Activated T-helper 1 cell treated with anti-CD3 and anti-CD28 coated beads, Interleukin-12 subunit alpha, Interleukin-12 subunit beta, Interleukin-2, Interleukin-4 antibody, amounts not matched to agents 30 ng/mL and 10 ng/mL and 1 ng/mL, durations not matched to agents 14 hours and 24 hours and 36 hours (primary cell): Measurements from ENCODE around the gene MEIS1. TPM values are rescaled to one million over a fixed set of nuclear protein-coding genes. Genes with fewer than 3 reads are reported as not detected.

Source experiments
- DNase-seq: peaks from one replicate; pipeline ENCODE4 v3.0.0; 2021; ENCODE audit warnings: low spot score
- H3K27ac Mint-ChIP-seq: one replicate; pipeline ENCODE4 v1.8.0; 2021; ENCODE audit warnings: mild to moderate bottlenecking, mixed read lengths
- H3K27me3 Mint-ChIP-seq: one replicate; pipeline ENCODE4 v1.8.0; 2022; ENCODE audit warnings: mild to moderate bottlenecking, moderate library complexity, mixed read lengths; ENCODE audit not compliant: insufficient read depth
- H3K36me3 Mint-ChIP-seq: one replicate; pipeline ENCODE4 v1.8.0; 2021; ENCODE audit warnings: low read depth, mixed read lengths
- H3K4me1 Mint-ChIP-seq: one replicate; pipeline ENCODE4 v1.8.0; 2021; ENCODE audit warnings: low read depth, mixed read lengths
- H3K4me3 Mint-ChIP-seq: one replicate; pipeline ENCODE4 v1.8.0; 2021; ENCODE audit warnings: mild to moderate bottlenecking, moderate library complexity, mixed read lengths
- H3K9me3 Mint-ChIP-seq: one replicate; pipeline ENCODE4 v1.8.0; 2021; ENCODE audit warnings: mixed read lengths
- intact Hi-C: fragments of 100-400 bp; cut with micrococcal nuclease; formaldehyde crosslinking; loops from one replicate; pipeline ENCODE4 v1.15.1; 2024
- total RNA-seq: library from RNA; stranded (reverse); gene quantifications from 2 replicates; pipeline ENCODE4 v1.2.3, GENCODE V29; 2022

The MEIS1 gene
- total RNA-seq, 1 donor from 2014 or later = not detected

- Mint-ChIP-seq H3K4me1 (peaks cover 1% of the 10 kb centered on the region), H3K27ac (no peak overlapping the region), H3K36me3 (no peaks in the 10 kb centered on the region), H3K4me3 (no peak overlapping the region), H3K9me3 (no peaks in the 10 kb centered on the region), H3K27me3 (peaks cover 64% of the 10 kb centered on the region)
- intact Hi-C loops = no loop called here
- no peak for DNase-seq
Observed at GRCh38 chr2:66442516-66443185, 7.7 kb downstream of the MEIS1 start.

- DNase-seq = no peak
- Mint-ChIP-seq H3K27me3 (peaks cover 60% of the 10 kb centered on the region), H3K9me3 (no peaks in the 10 kb centered on the region), H3K4me1 (no peaks in the 10 kb centered on the region), H3K27ac (no peak overlapping the region), H3K36me3 (no peaks in the 10 kb centered on the region), H3K4me3 (no peak overlapping the region)
- intact Hi-C loops = no loop called here
Observed at GRCh38 chr2:66443186-66443978, 8.5 kb downstream of the MEIS1 start.

- no peaks in the 10 kb centered on the region for H3K4me1 Mint-ChIP-seq
- no peak overlapping the region for H3K27ac Mint-ChIP-seq
- intact Hi-C loops = no loop called here
- H3K36me3 Mint-ChIP-seq = no peaks in the 10 kb centered on the region
- no peak overlapping the region for H3K4me3 Mint-ChIP-seq
- no peaks in the 10 kb centered on the region for H3K9me3 Mint-ChIP-seq
- DNase-seq = no peak
- peaks cover 54% of the 10 kb centered on the region for H3K27me3 Mint-ChIP-seq
Observed at GRCh38 chr2:66443979-66444861, 9.3 kb downstream of the MEIS1 start.

GRCh38 chr2:66445076-66445924, 10.4 kb downstream of the MEIS1 start:
- no peaks in the 10 kb centered on the region for H3K36me3 Mint-ChIP-seq
- DNase-seq = no peak
- no peaks in the 10 kb centered on the region for H3K4me1 Mint-ChIP-seq
- no peak overlapping the region for H3K27ac Mint-ChIP-seq
- intact Hi-C loops = no loop called here
- no peak overlapping the region for H3K4me3 Mint-ChIP-seq
- H3K27me3 Mint-ChIP-seq = peaks cover 43% of the 10 kb centered on the region
- H3K9me3 Mint-ChIP-seq = no peaks in the 10 kb centered on the region

GRCh38 chr2:66445925-66446871, 11.3 kb downstream of the MEIS1 start:
- Mint-ChIP-seq H3K27me3 (peaks cover 35% of the 10 kb centered on the region), H3K27ac (no peak overlapping the region), H3K4me1 (no peaks in the 10 kb centered on the region), H3K9me3 (no peaks in the 10 kb centered on the region), H3K36me3 (no peaks in the 10 kb centered on the region), H3K4me3 (no peak overlapping the region)
- intact Hi-C loops = no loop called here
- no peak for DNase-seq

GRCh38 chr2:66446941-66447340, 12.0 kb downstream of the MEIS1 start:
- no peak overlapping the region for H3K27ac Mint-ChIP-seq
- no peaks in the 10 kb centered on the region for H3K36me3 Mint-ChIP-seq

GRCh38 chr2:66447677-66448076, 12.8 kb downstream of the MEIS1 start:
- peaks cover 23% of the 10 kb centered on the region for H3K27me3 Mint-ChIP-seq
- no peaks in the 10 kb centered on the region for H3K4me1 Mint-ChIP-seq
- H3K36me3 Mint-ChIP-seq = no peaks in the 10 kb centered on the region
- no peaks in the 10 kb centered on the region for H3K9me3 Mint-ChIP-seq
- no peak overlapping the region for H3K27ac Mint-ChIP-seq
- H3K4me3 Mint-ChIP-seq = no peak overlapping the region
- DNase-seq = no peak
- intact Hi-C loops = no loop called here

More at GRCh38 chr2:66446941-66447340, 12.0 kb downstream of the MEIS1 start:
- H3K4me3 Mint-ChIP-seq = no peak overlapping the region
- intact Hi-C loops = no loop called here
- peaks cover 28% of the 10 kb centered on the region for H3K27me3 Mint-ChIP-seq
- no peaks in the 10 kb centered on the region for H3K9me3 Mint-ChIP-seq
- DNase-seq = no peak
- H3K4me1 Mint-ChIP-seq = no peaks in the 10 kb centered on the region

GRCh38 chr2:66448136-66448991, 13.4 kb downstream of the MEIS1 start:
- no peak for DNase-seq
- H3K4me1 Mint-ChIP-seq = no peaks in the 10 kb centered on the region
- no peak overlapping the region for H3K4me3 Mint-ChIP-seq
- intact Hi-C loops = no loop called here
- H3K27ac Mint-ChIP-seq = no peak overlapping the region
- H3K36me3 Mint-ChIP-seq = no peaks in the 10 kb centered on the region
- peaks cover 19% of the 10 kb centered on the region for H3K27me3 Mint-ChIP-seq
- H3K9me3 Mint-ChIP-seq = no peaks in the 10 kb centered on the region

- peaks cover 5% of the 10 kb centered on the region for H3K27me3 Mint-ChIP-seq
- intact Hi-C loops = no loop called here
Observed at GRCh38 chr2:66452214-66452613, 17.3 kb downstream of the MEIS1 start.

GRCh38 chr2:66452917-66453316, 18.0 kb downstream of the MEIS1 start:
- peaks cover 3% of the 10 kb centered on the region for H3K27me3 Mint-ChIP-seq
- intact Hi-C loops = no loop called here
- no peaks in the 10 kb centered on the region for H3K4me1 Mint-ChIP-seq
- H3K4me3 Mint-ChIP-seq = no peak overlapping the region
- DNase-seq = no peak
- no peak overlapping the region for H3K27ac Mint-ChIP-seq
- no peaks in the 10 kb centered on the region for H3K9me3 Mint-ChIP-seq
- no peaks in the 10 kb centered on the region for H3K36me3 Mint-ChIP-seq

More at GRCh38 chr2:66452214-66452613, 17.3 kb downstream of the MEIS1 start:
- Mint-ChIP-seq H3K4me1 (no peaks in the 10 kb centered on the region), H3K4me3 (no peak overlapping the region), H3K27ac (no peak overlapping the region), H3K36me3 (no peaks in the 10 kb centered on the region), H3K9me3 (no peaks in the 10 kb centered on the region)
- no peak for DNase-seq

GRCh38 chr2:66455490-66455889, 20.6 kb downstream of the MEIS1 start:
- Mint-ChIP-seq H3K36me3 (no peaks in the 10 kb centered on the region), H3K4me1 (no peaks in the 10 kb centered on the region), H3K27ac (no peak overlapping the region), H3K27me3 (peaks cover 2% of the 10 kb centered on the region), H3K9me3 (no peaks in the 10 kb centered on the region), H3K4me3 (no peak overlapping the region)
- no peak for DNase-seq
- intact Hi-C loops = no loop called here
